ENCODE measurements around the gene ANHX. TPM values are rescaled to one million over a fixed set of nuclear protein-coding genes. Genes with fewer than 3 reads are reported as not detected.
"Not testable (repeated sequence)": the region's sequence is repeated elsewhere in the genome, so short reads cannot be mapped to it uniquely, and the experiment has no call there.

The ANHX gene
- total and polyA plus RNA-seq, 2 of the 13 experiments (the other 11 are each of a cell fraction or from before 2014, with no cell fraction given) = not detected

DNA sequence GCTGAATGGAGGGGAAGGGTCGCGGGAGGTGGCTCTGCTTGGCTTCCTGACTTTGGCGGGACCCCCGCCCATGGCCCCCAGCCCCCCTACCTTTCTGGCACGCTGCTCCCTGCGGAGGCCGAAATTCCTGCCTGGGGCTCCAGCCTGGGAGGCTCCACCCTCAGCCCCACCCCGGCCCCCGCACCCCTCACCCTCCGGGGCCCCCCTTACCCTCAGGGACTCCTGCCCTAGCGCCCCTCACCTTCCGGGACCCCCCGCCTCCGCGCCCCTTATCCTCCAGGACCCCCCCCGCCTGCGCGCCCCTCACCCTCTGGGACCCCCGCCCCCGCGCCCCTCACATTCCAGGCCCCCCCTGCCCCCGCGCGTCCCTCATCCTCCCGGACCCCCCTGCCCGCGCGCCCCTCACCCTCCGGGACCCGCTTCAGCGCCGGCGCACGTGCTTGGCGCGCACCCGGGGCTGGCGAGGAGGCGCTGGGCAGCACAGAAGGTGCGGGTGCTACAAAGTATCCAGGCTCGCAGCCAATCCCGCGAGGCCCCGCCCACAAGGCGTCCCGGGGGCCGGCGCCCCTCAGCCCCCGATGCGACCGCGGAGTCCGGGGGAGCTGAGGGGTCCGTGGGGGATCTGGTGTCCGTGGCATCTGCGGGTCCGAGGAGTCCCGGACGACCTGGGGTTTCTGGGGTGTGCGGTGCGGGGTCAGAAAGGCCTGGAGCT is at the start of gene ANHX (continued):
- TF ChIP-seq ZNF224 (CRISPR knock-in tag; IDR thresholded peaks at IDR 0.05) (no peak), ZNF143 (CRISPR knock-in tag; IDR thresholded peaks at IDR 0.05) (no peak)

DNA sequence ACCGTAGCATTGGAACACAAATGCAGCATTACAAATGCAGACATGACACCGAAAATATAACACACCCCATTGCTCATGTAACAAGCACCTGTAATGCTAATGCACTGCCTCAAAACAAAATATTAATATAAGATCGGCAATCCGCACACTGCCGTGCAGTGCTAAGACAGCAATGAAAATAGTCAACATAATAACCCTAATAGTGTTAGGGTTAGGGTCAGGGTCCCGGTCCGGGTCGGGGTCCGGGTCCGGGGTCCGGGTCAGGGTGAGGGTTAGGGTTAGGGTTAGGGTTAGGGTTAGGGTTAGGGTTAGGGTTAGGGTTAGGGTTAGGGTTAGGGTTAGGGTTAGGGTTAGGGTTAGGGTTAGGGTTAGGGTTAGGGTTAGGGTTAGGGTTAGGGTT is 29.0 kb upstream of the ANHX start:
- in situ Hi-C loops (cut with HindIII; ENCODE audit: extremely low pct_ligation_motif_present, low pct_unique_long_range_greater_than_20kb); H3K9ac ChIP-seq (ENCODE audit: insufficient read depth, low read depth, low read length); FAIRE-seq; BruUV-seq (replicated peaks); H3K36me3 ChIP-seq (replicated peaks in 1 of 2; ENCODE audit: control insufficient read depth in 1 of 2, insufficient read depth in 2 of 2, low read length in 2 of 2); DNase-seq (ENCODE audit: low spot score); H3K79me2 ChIP-seq (ENCODE audit: insufficient read depth, low read length); ATAC-seq; H3K4me1 ChIP-seq (ENCODE audit: insufficient read depth, low read length); H3K4me2 ChIP-seq (ENCODE audit: low read depth, low read length); intact Hi-C loops (cut with micrococcal nuclease; ENCODE audit: unreplicated experiment); H4K20me1 ChIP-seq (ENCODE audit: insufficient read depth, low read length); H3K4me3 ChIP-seq (replicated peaks in 1 of 3; ENCODE audit: insufficient read depth in 1 of 3, low read depth in 2 of 3, low read length in 3 of 3); POLR2A ChIA-PET; H3K27ac ChIP-seq (ENCODE audit: extremely low read length, insufficient read depth, low read length); H2AFZ ChIP-seq (ENCODE audit: low read length); CTCF ChIA-PET (ENCODE audit: low intra/inter-chr PET ratio, low total read pairs); H3K27me3 ChIP-seq (ENCODE audit: control insufficient read depth in 1 of 2, insufficient read depth in 2 of 2, low read length in 2 of 2): not testable (repeated sequence)
- WGBS (ENCODE audit: low lambda C conversion rate) = 89% methylated on average over 11 of the region's 11 CpGs
- peaks cover 22% of the 10 kb centered on the region for H3K9me3 ChIP-seq (ENCODE audit: low read length)

DNA sequence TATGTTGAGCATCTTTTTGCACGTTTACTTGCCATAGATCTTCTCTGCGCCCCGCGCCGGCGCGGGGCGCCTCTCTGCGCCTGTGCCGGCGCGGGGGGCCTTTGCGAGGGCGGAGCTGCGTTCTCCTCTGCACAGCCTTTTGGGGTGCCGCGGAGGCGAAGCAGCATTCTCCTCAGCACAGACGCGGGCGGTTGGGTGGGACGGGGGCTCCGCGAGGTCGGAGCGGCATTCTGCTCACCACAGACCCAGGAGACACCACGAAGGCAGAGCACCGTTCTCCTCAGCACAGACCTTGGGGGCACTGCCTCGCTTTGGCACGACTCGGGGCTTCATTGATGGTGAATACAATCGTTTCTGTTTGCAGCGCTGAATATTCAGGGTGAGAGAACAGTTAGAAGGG is 28.5 kb upstream of the ANHX start:
- no peaks in the 10 kb centered on the region for H3K27me3 ChIP-seq (ENCODE audit: control insufficient read depth in 1 of 2, insufficient read depth in 2 of 2, low read length in 2 of 2)
- BruUV-seq (replicated peaks) = no TSS peak
- DNase-seq (ENCODE audit: low spot score) = no peak
- ATAC-seq = no peak
- H3K9ac ChIP-seq (ENCODE audit: insufficient read depth, low read depth, low read length) = no peak overlapping the region
- no peak overlapping the region for H3K27ac ChIP-seq (ENCODE audit: extremely low read length, insufficient read depth, low read length)
- H3K4me2 ChIP-seq (ENCODE audit: low read depth, low read length) = no peak overlapping the region
- no peaks in the 10 kb centered on the region for H3K4me1 ChIP-seq (ENCODE audit: insufficient read depth, low read length)
- FAIRE-seq = no peak
- H3K4me3 ChIP-seq (replicated peaks in 1 of 3; ENCODE audit: insufficient read depth in 1 of 3, low read depth in 2 of 3, low read length in 3 of 3) = no peak overlapping the region
- ChIA-PET CTCF (ENCODE audit: low intra/inter-chr PET ratio, low total read pairs) (no interaction called here), POLR2A (no interaction called here)
- 93% methylated on average over 20 of the region's 33 CpGs for WGBS (ENCODE audit: low lambda C conversion rate)
- H4K20me1 ChIP-seq (ENCODE audit: insufficient read depth, low read length) = no peaks in the 10 kb centered on the region
- intact Hi-C loops (cut with micrococcal nuclease; ENCODE audit: unreplicated experiment) (no loop called here), in situ Hi-C loops (cut with HindIII; ENCODE audit: extremely low pct_ligation_motif_present, low pct_unique_long_range_greater_than_20kb) (no loop called here)
- no peaks in the 10 kb centered on the region for H3K79me2 ChIP-seq (ENCODE audit: insufficient read depth, low read length)
- H2AFZ ChIP-seq (ENCODE audit: low read length) = no peak overlapping the region
- peaks cover 27% of the 10 kb centered on the region for H3K9me3 ChIP-seq (ENCODE audit: low read length)
- no peaks in the 10 kb centered on the region for H3K36me3 ChIP-seq (replicated peaks in 1 of 2; ENCODE audit: control insufficient read depth in 1 of 2, insufficient read depth in 2 of 2, low read length in 2 of 2)
- TF ChIP-seq, protein P1, sequence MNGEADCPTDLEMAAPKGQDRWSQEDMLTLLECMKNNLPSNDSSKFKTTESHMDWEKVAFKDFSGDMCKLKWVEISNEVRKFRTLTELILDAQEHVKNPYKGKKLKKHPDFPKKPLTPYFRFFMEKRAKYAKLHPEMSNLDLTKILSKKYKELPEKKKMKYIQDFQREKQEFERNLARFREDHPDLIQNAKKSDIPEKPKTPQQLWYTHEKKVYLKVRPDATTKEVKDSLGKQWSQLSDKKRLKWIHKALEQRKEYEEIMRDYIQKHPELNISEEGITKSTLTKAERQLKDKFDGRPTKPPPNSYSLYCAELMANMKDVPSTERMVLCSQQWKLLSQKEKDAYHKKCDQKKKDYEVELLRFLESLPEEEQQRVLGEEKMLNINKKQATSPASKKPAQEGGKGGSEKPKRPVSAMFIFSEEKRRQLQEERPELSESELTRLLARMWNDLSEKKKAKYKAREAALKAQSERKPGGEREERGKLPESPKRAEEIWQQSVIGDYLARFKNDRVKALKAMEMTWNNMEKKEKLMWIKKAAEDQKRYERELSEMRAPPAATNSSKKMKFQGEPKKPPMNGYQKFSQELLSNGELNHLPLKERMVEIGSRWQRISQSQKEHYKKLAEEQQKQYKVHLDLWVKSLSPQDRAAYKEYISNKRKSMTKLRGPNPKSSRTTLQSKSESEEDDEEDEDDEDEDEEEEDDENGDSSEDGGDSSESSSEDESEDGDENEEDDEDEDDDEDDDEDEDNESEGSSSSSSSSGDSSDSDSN (CRISPR knock-in tag; IDR thresholded peaks at IDR 0.05) = no peak
- TF ChIP-seq, protein P2, sequence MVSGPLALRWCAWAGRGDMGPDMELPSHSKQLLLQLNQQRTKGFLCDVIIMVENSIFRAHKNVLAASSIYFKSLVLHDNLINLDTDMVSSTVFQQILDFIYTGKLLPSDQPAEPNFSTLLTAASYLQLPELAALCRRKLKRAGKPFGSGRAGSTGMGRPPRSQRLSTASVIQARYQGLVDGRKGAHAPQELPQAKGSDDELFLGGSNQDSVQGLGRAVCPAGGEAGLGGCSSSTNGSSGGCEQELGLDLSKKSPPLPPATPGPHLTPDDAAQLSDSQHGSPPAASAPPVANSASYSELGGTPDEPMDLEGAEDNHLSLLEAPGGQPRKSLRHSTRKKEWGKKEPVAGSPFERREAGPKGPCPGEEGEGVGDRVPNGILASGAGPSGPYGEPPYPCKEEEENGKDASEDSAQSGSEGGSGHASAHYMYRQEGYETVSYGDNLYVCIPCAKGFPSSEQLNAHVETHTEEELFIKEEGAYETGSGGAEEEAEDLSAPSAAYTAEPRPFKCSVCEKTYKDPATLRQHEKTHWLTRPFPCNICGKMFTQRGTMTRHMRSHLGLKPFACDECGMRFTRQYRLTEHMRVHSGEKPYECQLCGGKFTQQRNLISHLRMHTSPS (CRISPR knock-in tag; IDR thresholded peaks at IDR 0.05; ENCODE audit: low read depth) = no peak
- TF ChIP-seq, protein P3, sequence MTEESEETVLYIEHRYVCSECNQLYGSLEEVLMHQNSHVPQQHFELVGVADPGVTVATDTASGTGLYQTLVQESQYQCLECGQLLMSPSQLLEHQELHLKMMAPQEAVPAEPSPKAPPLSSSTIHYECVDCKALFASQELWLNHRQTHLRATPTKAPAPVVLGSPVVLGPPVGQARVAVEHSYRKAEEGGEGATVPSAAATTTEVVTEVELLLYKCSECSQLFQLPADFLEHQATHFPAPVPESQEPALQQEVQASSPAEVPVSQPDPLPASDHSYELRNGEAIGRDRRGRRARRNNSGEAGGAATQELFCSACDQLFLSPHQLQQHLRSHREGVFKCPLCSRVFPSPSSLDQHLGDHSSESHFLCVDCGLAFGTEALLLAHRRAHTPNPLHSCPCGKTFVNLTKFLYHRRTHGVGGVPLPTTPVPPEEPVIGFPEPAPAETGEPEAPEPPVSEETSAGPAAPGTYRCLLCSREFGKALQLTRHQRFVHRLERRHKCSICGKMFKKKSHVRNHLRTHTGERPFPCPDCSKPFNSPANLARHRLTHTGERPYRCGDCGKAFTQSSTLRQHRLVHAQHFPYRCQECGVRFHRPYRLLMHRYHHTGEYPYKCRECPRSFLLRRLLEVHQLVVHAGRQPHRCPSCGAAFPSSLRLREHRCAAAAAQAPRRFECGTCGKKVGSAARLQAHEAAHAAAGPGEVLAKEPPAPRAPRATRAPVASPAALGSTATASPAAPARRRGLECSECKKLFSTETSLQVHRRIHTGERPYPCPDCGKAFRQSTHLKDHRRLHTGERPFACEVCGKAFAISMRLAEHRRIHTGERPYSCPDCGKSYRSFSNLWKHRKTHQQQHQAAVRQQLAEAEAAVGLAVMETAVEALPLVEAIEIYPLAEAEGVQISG (CRISPR knock-in tag; IDR thresholded peaks at IDR 0.05) = no peak
- TF ChIP-seq POLR2A (IDR thresholded peaks at IDR 0.05; ENCODE audit: insufficient read depth in 1 of 2, low read depth in 2 of 2, low read length in 2 of 2) (no peak), SOX6 (IDR thresholded peaks at IDR 0.05) (no peak), SOX6 (CRISPR knock-in tag; IDR thresholded peaks at IDR 0.05) (no peak), TCF7L2 (IDR thresholded peaks at IDR 0.05; ENCODE audit: low read depth, low read length) (no peak), ZNF549 (CRISPR knock-in tag; IDR thresholded peaks at IDR 0.05) (no peak)
